ENCODE results near the gene ANKRD34A. TPM values are rescaled to one million over a fixed set of nuclear protein-coding genes. Genes with fewer than 3 reads are reported as not detected.
A peak's percentile ranks its signal among the peaks of the same experiment; 100 is the strongest.

Gene ANKRD34A
- total RNA-seq, 5 donors from 2014 or later (not counting 1 experiment from before 2014, with no cell fraction given), result 0.68 to 3.5 (median 1.7) TPM

- peak overlapping the region; percentile 94 for H3K27ac ChIP-seq (ENCODE audit: low read length)
- ATAC-seq (replicated peaks in 1 of 4), result peak; percentile 34 to 51 (median 47)
- ChIA-PET POLR2A (interaction anchor here (0.5 to 3.4 kb wide), 5 partner anchors 10 to 60 kb away, joined by 5 to 15 read pairs (median 7); partner anchors contain the start of gene TXNIP (in 1 of the 2)), CTCF (interaction anchor here (0.6 to 6.7 kb wide), 25 partner anchors 11 to 133 kb away, joined by 3 to 148 read pairs (median 6); partner anchors contain the start of genes ANKRD34A (in 2 of the 2), POLR3GL (in 2 of the 2), LIX1L (in 1 of the 2) and PIAS3 (in 1 of the 2))
- H3K4me3 ChIP-seq (ENCODE audit: control insufficient read depth in 1 of 2, extremely low read depth in 1 of 2, low read length in 1 of 2), result peak overlapping the region; percentile 33 to 52
- H3K4me3 Mint-ChIP-seq, result no peak overlapping the region
- peaks cover 7 to 36% (median 18%) of the 10 kb centered on the region in 3 donors for H3K4me1 Mint-ChIP-seq
- no peaks in the 10 kb centered on the region for H3K27me3 Mint-ChIP-seq
- WGBS (ENCODE audit: insufficient coverage), result no CpG with 5 or more reads among the region's 9 CpGs
- peaks cover 49 to 58% of the 10 kb centered on the region in 2 experiments for H3K4me1 ChIP-seq (ENCODE audit: control insufficient read depth in 1 of 2, extremely low read depth in 1 of 2, insufficient read depth in 2 of 2, low read length in 2 of 2)
- no peak overlapping the region for H3K27ac Mint-ChIP-seq
- H3K36me3 Mint-ChIP-seq, result peaks cover 14% of the 10 kb centered on the region
- H3K27me3 ChIP-seq (replicated peaks in 1 of 2; ENCODE audit: control insufficient read depth in 2 of 2, extremely low read depth in 1 of 2, insufficient read depth in 2 of 2, low read length in 1 of 2), result no peaks in the 10 kb centered on the region
- H3K36me3 ChIP-seq (ENCODE audit: control insufficient read depth in 2 of 2, extremely low read depth in 1 of 2, insufficient read depth in 1 of 2, low read length in 1 of 2), result peaks cover 3% of the 10 kb centered on the region in 2 donors
- no peaks in the 10 kb centered on the region for H3K9me3 Mint-ChIP-seq
- peak in 33 of 35 experiments; percentile 59 to 93 (median 72) for DNase-seq
- H3K9me3 ChIP-seq, result no peaks in the 10 kb centered on the region
These were observed 13.4 kb upstream of the ANKRD34A start for GRCh38 chr1:145977486-145978470.

GRCh38 chr1:145977016-145977415 lies 12.6 kb upstream of the ANKRD34A start:
- H3K36me3 ChIP-seq (ENCODE audit: control insufficient read depth in 2 of 2, extremely low read depth in 1 of 2, insufficient read depth in 1 of 2, low read length in 1 of 2), result peaks cover 3% of the 10 kb centered on the region in 2 donors
- 89% methylated on average over 5 of the region's 5 CpGs for WGBS (ENCODE audit: insufficient coverage)
- POLR2A ChIA-PET, result interaction anchor here (0.6 to 1.4 kb wide), 3 partner anchors 9 to 30 kb away, joined by 3 to 7 read pairs (median 5); no protein-coding TSS in a partner anchor
- no peaks in the 10 kb centered on the region for H3K9me3 ChIP-seq
- peaks cover 7 to 32% (median 21%) of the 10 kb centered on the region in 3 donors for H3K4me1 Mint-ChIP-seq
- H3K27me3 Mint-ChIP-seq, result no peaks in the 10 kb centered on the region
- no peaks in the 10 kb centered on the region for H3K27me3 ChIP-seq (replicated peaks in 1 of 2; ENCODE audit: control insufficient read depth in 2 of 2, extremely low read depth in 1 of 2, insufficient read depth in 2 of 2, low read length in 1 of 2)
- peaks cover 14% of the 10 kb centered on the region for H3K36me3 Mint-ChIP-seq
- H3K9me3 Mint-ChIP-seq, result no peaks in the 10 kb centered on the region
- CTCF ChIA-PET, result interaction anchor here (0.6 to 6.7 kb wide), 20 partner anchors 12 to 137 kb away, joined by 3 to 148 read pairs (median 6); partner anchors contain the start of genes ANKRD34A (in 2 of the 2), POLR3GL (in 2 of the 2), LIX1L (in 1 of the 2) and PIAS3 (in 1 of the 2)
- no peak overlapping the region for H3K4me3 ChIP-seq (ENCODE audit: control insufficient read depth in 1 of 2, extremely low read depth in 1 of 2, low read length in 1 of 2)
- ATAC-seq (replicated peaks in 1 of 4), result no peak
- no peak for DNase-seq
- peak overlapping the region; percentile 94 for H3K27ac ChIP-seq (ENCODE audit: low read length)
- H3K4me1 ChIP-seq (ENCODE audit: control insufficient read depth in 1 of 2, extremely low read depth in 1 of 2, insufficient read depth in 2 of 2, low read length in 2 of 2), result peaks cover 42 to 50% of the 10 kb centered on the region in 2 experiments
- H3K27ac Mint-ChIP-seq, result no peak overlapping the region
- no peak overlapping the region for H3K4me3 Mint-ChIP-seq

DNA sequence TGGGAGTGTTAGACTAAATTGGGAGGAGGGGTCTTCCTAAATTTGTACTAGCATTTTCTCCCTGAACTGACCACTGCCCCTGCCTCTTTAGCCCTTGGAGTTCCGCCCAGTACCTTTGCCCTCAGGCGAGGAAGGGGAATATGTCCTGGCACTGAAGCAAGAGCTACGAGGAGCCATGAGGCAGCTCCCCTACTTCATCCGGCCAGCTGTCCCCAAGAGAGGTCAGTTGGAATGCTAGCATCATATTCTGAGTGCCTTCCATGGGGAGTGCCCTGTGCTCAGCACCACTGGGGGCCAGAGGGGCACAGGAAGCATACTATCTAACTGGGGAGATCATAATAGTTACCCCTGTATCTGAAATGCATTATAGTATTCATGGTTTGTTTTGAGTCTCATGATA lies 10.8 kb upstream of the ANKRD34A start:
- Mint-ChIP-seq H3K36me3 (peaks cover 18% of the 10 kb centered on the region), H3K4me1 (peaks cover 11 to 26% (median 18%) of the 10 kb centered on the region in 3 donors), H3K27ac (peak overlapping the region; percentile 69), H3K4me3 (no peak overlapping the region), H3K27me3 (no peaks in the 10 kb centered on the region), H3K9me3 (no peaks in the 10 kb centered on the region)
- Histone ChIP-seq H3K4me1 (ENCODE audit: control insufficient read depth in 1 of 2, extremely low read depth in 1 of 2, insufficient read depth in 2 of 2, low read length in 2 of 2) (peaks cover 27 to 33% of the 10 kb centered on the region in 2 experiments), H3K9me3 (no peaks in the 10 kb centered on the region), H3K4me3 (ENCODE audit: control insufficient read depth in 1 of 2, extremely low read depth in 1 of 2, low read length in 1 of 2) (no peak overlapping the region), H3K27me3 (replicated peaks in 1 of 2; ENCODE audit: control insufficient read depth in 2 of 2, extremely low read depth in 1 of 2, insufficient read depth in 2 of 2, low read length in 1 of 2) (no peaks in the 10 kb centered on the region), H3K36me3 (ENCODE audit: control insufficient read depth in 2 of 2, extremely low read depth in 1 of 2, insufficient read depth in 1 of 2, low read length in 1 of 2) (peaks cover 3% of the 10 kb centered on the region in 2 donors), H3K27ac (ENCODE audit: low read length) (no peak overlapping the region)
- DNase-seq (no peak), ATAC-seq (replicated peaks in 1 of 4) (no peak)
- 87% methylated on average over 2 of the region's 4 CpGs for WGBS (ENCODE audit: insufficient coverage)
- CTCF ChIA-PET, result interaction anchor here in 1 of 2 donors (6.7 kb wide), 1 partner anchor 34 kb away, joined by 148 read pairs; no protein-coding TSS in a partner anchor
- POLR2A ChIA-PET, result no interaction called here

- no peaks in the 10 kb centered on the region for H3K27me3 ChIP-seq (replicated peaks in 1 of 2; ENCODE audit: control insufficient read depth in 2 of 2, extremely low read depth in 1 of 2, insufficient read depth in 2 of 2, low read length in 1 of 2)
- POLR2A ChIA-PET, result no interaction called here
- Mint-ChIP-seq H3K9me3 (no peaks in the 10 kb centered on the region), H3K36me3 (peaks cover 18% of the 10 kb centered on the region), H3K27me3 (no peaks in the 10 kb centered on the region), H3K4me1 (peaks cover 12 to 29% (median 18%) of the 10 kb centered on the region in 3 donors), H3K4me3 (no peak overlapping the region), H3K27ac (peak overlapping the region; percentile 69)
- H3K4me3 ChIP-seq (ENCODE audit: control insufficient read depth in 1 of 2, extremely low read depth in 1 of 2, low read length in 1 of 2), result no peak overlapping the region
- H3K4me1 ChIP-seq (ENCODE audit: control insufficient read depth in 1 of 2, extremely low read depth in 1 of 2, insufficient read depth in 2 of 2, low read length in 2 of 2), result peaks cover 22 to 28% of the 10 kb centered on the region in 2 experiments
- CTCF ChIA-PET, result interaction anchor here in 1 of 2 donors (6.7 kb wide), 1 partner anchor 35 kb away, joined by 148 read pairs; no protein-coding TSS in a partner anchor
- ATAC-seq (replicated peaks in 1 of 4) (no peak), DNase-seq (no peak)
- H3K9me3 ChIP-seq, result no peaks in the 10 kb centered on the region
- peaks cover 3% of the 10 kb centered on the region in 2 donors for H3K36me3 ChIP-seq (ENCODE audit: control insufficient read depth in 2 of 2, extremely low read depth in 1 of 2, insufficient read depth in 1 of 2, low read length in 1 of 2)
- H3K27ac ChIP-seq (ENCODE audit: low read length), result no peak overlapping the region
- whole genome bisulfite sequencing (ENCODE audit: insufficient coverage), result 95% methylated on average over 7 of the region's 7 CpGs
These were observed 10.3 kb upstream of the ANKRD34A start for GRCh38 chr1:145974721-145975120.

- Histone ChIP-seq H3K9me3 (no peaks in the 10 kb centered on the region), H3K4me3 (ENCODE audit: control insufficient read depth in 1 of 2, extremely low read depth in 1 of 2, low read length in 1 of 2) (no peak overlapping the region), H3K27me3 (replicated peaks in 1 of 2; ENCODE audit: control insufficient read depth in 2 of 2, extremely low read depth in 1 of 2, insufficient read depth in 2 of 2, low read length in 1 of 2) (no peaks in the 10 kb centered on the region), H3K36me3 (ENCODE audit: control insufficient read depth in 2 of 2, extremely low read depth in 1 of 2, insufficient read depth in 1 of 2, low read length in 1 of 2) (peaks cover 3% of the 10 kb centered on the region in 2 donors), H3K27ac (ENCODE audit: low read length) (no peak overlapping the region), H3K4me1 (ENCODE audit: control insufficient read depth in 1 of 2, extremely low read depth in 1 of 2, insufficient read depth in 2 of 2, low read length in 2 of 2) (peaks cover 3 to 7% of the 10 kb centered on the region in 2 experiments)
- CTCF ChIA-PET, result interaction anchor here in 1 of 2 donors (0.7 to 1.2 kb wide), 4 partner anchors 15 to 126 kb away, joined by 3 to 5 read pairs (median 4); partner anchors contain the start of gene LIX1L
- POLR2A ChIA-PET, result no interaction called here
- H3K27ac Mint-ChIP-seq, result peak overlapping the region in 1 of 2 donors; percentile 20
- H3K27me3 Mint-ChIP-seq, result no peaks in the 10 kb centered on the region
- DNase-seq (no peak), ATAC-seq (replicated peaks in 1 of 4) (no peak)
- H3K4me3 Mint-ChIP-seq, result no peak overlapping the region
- H3K9me3 Mint-ChIP-seq, result no peaks in the 10 kb centered on the region
- peaks cover 21 to 38% (median 33%) of the 10 kb centered on the region in 3 donors for H3K4me1 Mint-ChIP-seq
- peaks cover 20% of the 10 kb centered on the region for H3K36me3 Mint-ChIP-seq
- WGBS (ENCODE audit: insufficient coverage), result 100% methylated on average over 1 of the region's 7 CpGs
These were observed 8.2 kb upstream of the ANKRD34A start for GRCh38 chr1:145972580-145972979.

GRCh38 chr1:145967288-145967687 lies 2.9 kb upstream of the ANKRD34A start:
- peaks cover 12% of the 10 kb centered on the region for H3K36me3 Mint-ChIP-seq
- ATAC-seq (replicated peaks in 1 of 4) (no peak), DNase-seq (no peak)
- POLR2A ChIA-PET, result interaction anchor here (0.6 to 1.2 kb wide), 3 partner anchors 10 to 23 kb away, joined by 3 to 8 read pairs (median 5); no protein-coding TSS in a partner anchor
- H3K36me3 ChIP-seq (ENCODE audit: control insufficient read depth in 2 of 2, extremely low read depth in 1 of 2, insufficient read depth in 1 of 2, low read length in 1 of 2), result no peaks in the 10 kb centered on the region
- 100% methylated on average over 1 of the region's 2 CpGs for WGBS (ENCODE audit: insufficient coverage)
- H3K4me3 ChIP-seq (ENCODE audit: control insufficient read depth in 1 of 2, extremely low read depth in 1 of 2, low read length in 1 of 2), result no peak overlapping the region
- no peaks in the 10 kb centered on the region for H3K27me3 ChIP-seq (replicated peaks in 1 of 2; ENCODE audit: control insufficient read depth in 2 of 2, extremely low read depth in 1 of 2, insufficient read depth in 2 of 2, low read length in 1 of 2)
- CTCF ChIA-PET, result interaction anchor here (0.7 to 1.0 kb wide), 2 partner anchors 9 to 37 kb away, joined by 3 to 4 read pairs; partner anchors contain the start of gene LIX1L (in 1 of the 2)
- peaks cover 22 to 25% of the 10 kb centered on the region in 2 experiments for H3K4me1 ChIP-seq (ENCODE audit: control insufficient read depth in 1 of 2, extremely low read depth in 1 of 2, insufficient read depth in 2 of 2, low read length in 2 of 2)
- H3K27me3 Mint-ChIP-seq, result no peaks in the 10 kb centered on the region
- peak overlapping the region in 1 of 2 donors; percentile 39 for H3K27ac Mint-ChIP-seq
- peak overlapping the region in 1 of 3 donors; percentile 23 for H3K4me3 Mint-ChIP-seq
- H3K4me1 Mint-ChIP-seq, result peaks cover 45 to 56% (median 48%) of the 10 kb centered on the region in 3 donors
- H3K9me3 ChIP-seq, result no peaks in the 10 kb centered on the region
- H3K9me3 Mint-ChIP-seq, result no peaks in the 10 kb centered on the region
- H3K27ac ChIP-seq (ENCODE audit: low read length), result no peak overlapping the region

Data from T-cell (primary cell).